OCI-LY3 (cell line): ENCODE data around the gene CHD6.

Source experiments
- H2AFZ ChIP-seq: fragments of 200-600, 300-600 bp; shearing (Covaris generic); 2 replicates; pipeline ENCODE4 v1.6.0; 2014; ENCODE audit warnings: antibody characterized with exemption, low read depth, low read length
- H3K27ac ChIP-seq: fragments of 200-600, 300-600 bp; sonication (generic); 2 replicates; pipeline ENCODE4 v1.5.1; 2014; ENCODE audit warnings: mild to moderate bottlenecking, low read length, moderate library complexity, mixed read lengths
- H3K27me3 ChIP-seq: fragments of 200-600, 300-600 bp; sonication (generic); 2 replicates; pipeline ENCODE4 v1.6.1; 2014; ENCODE audit warnings: low read depth, low read length, mixed read lengths
- H3K36me3 ChIP-seq: fragments of 200-600, 300-600 bp; sonication (generic); replicated peaks from 2 replicates; pipeline ENCODE3; 2014; ENCODE audit warnings: low read depth, low read length, mixed read lengths
- H3K4me1 ChIP-seq: fragments of 300-600, 200-600 bp; sonication (generic); 2 replicates; pipeline ENCODE4 v1.6.1; 2014; ENCODE audit warnings: low read length, mixed read lengths
- H3K4me2 ChIP-seq: fragments of 200-600, 300-600 bp; sonication (generic); 2 replicates; pipeline ENCODE4 v1.6.1; 2014; ENCODE audit warnings: low read length, mixed read lengths
- H3K4me3 ChIP-seq: fragments of 300-600, 200-600 bp; sonication (generic); 2 replicates; pipeline ENCODE4 v1.5.1; 2014; ENCODE audit warnings: antibody characterized with exemption, mild to moderate bottlenecking, low read length, moderate library complexity
- H3K79me2 ChIP-seq: fragments of 300-600, 200-600 bp; shearing (Covaris generic); 2 replicates; pipeline ENCODE4 v1.6.1; 2014; ENCODE audit warnings: mild to moderate bottlenecking, low read length, mixed read lengths
- H3K9ac ChIP-seq: fragments of 300-600, 200-600 bp; shearing (Covaris generic); 2 replicates; pipeline ENCODE4 v1.6.0; 2014; ENCODE audit warnings: mild to moderate bottlenecking, low read length, moderate library complexity
- H3K9me3 ChIP-seq: fragments of 200-600, 300-600 bp; shearing (Covaris generic); 2 replicates; pipeline ENCODE4 v1.6.1; 2014; ENCODE audit warnings: low read length, mixed read lengths; ENCODE audit not compliant: insufficient read depth
- H4K20me1 ChIP-seq: fragments of 200-600, 300-600 bp; sonication (generic); 2 replicates; pipeline ENCODE4 v1.6.1; 2016; ENCODE audit warnings: low read length, mixed read lengths; ENCODE audit not compliant: insufficient read depth
- EZH2phosphoT487 ChIP-seq: fragments of 200-600 bp; shearing (Covaris generic); IDR thresholded peaks from 2 replicates; pipeline ENCODE4 v1.6.1; 2018; ENCODE audit warnings: antibody characterized with exemption, mixed run types, low read depth
- TF ChIP-seq, protein P1 (sequence below): fragments of 200-600, 300-600 bp; sonication (generic); IDR thresholded peaks from 2 replicates; pipeline ENCODE4 v1.5.1; 2014; ENCODE audit warnings: antibody characterized with exemption, low read length, low read depth

The CHD6 gene

DNA sequence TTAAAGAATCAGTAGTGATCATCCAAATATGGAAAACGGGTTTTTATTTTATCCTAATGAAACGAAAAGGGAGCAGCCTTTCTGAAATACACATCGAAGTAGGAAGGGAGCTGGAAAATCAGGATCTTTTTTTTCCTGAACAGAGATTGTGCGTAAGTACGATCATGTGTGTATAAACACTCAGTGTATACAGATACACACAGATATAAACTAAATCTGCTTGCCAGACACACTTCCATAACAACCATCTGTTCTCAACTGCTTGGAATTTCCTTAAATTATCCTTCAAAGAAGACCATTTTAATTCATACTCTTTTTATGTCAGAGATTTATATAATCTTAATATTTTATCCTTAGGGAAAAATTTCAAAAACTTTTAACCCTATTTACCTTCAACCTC, 110.7 kb downstream of the CHD6 start:
- Histone ChIP-seq H3K9ac (no peak overlapping the region), H2AFZ (no peak overlapping the region), H3K36me3 (peaks cover 35% of the 10 kb centered on the region), H3K4me1 (no peaks in the 10 kb centered on the region), H3K79me2 (no peaks in the 10 kb centered on the region), H3K27me3 (no peaks in the 10 kb centered on the region), H4K20me1 (no peaks in the 10 kb centered on the region; the same call in 1 of the 2 replicates), H3K27ac (no peak overlapping the region), H3K4me2 (no peak overlapping the region), H3K9me3 (no peaks in the 10 kb centered on the region), H3K4me3 (no peak overlapping the region)
- TF ChIP-seq, protein P1, sequence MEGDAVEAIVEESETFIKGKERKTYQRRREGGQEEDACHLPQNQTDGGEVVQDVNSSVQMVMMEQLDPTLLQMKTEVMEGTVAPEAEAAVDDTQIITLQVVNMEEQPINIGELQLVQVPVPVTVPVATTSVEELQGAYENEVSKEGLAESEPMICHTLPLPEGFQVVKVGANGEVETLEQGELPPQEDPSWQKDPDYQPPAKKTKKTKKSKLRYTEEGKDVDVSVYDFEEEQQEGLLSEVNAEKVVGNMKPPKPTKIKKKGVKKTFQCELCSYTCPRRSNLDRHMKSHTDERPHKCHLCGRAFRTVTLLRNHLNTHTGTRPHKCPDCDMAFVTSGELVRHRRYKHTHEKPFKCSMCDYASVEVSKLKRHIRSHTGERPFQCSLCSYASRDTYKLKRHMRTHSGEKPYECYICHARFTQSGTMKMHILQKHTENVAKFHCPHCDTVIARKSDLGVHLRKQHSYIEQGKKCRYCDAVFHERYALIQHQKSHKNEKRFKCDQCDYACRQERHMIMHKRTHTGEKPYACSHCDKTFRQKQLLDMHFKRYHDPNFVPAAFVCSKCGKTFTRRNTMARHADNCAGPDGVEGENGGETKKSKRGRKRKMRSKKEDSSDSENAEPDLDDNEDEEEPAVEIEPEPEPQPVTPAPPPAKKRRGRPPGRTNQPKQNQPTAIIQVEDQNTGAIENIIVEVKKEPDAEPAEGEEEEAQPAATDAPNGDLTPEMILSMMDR = no peak
- no peak for TF ChIP-seq EZH2phosphoT487

DNA sequence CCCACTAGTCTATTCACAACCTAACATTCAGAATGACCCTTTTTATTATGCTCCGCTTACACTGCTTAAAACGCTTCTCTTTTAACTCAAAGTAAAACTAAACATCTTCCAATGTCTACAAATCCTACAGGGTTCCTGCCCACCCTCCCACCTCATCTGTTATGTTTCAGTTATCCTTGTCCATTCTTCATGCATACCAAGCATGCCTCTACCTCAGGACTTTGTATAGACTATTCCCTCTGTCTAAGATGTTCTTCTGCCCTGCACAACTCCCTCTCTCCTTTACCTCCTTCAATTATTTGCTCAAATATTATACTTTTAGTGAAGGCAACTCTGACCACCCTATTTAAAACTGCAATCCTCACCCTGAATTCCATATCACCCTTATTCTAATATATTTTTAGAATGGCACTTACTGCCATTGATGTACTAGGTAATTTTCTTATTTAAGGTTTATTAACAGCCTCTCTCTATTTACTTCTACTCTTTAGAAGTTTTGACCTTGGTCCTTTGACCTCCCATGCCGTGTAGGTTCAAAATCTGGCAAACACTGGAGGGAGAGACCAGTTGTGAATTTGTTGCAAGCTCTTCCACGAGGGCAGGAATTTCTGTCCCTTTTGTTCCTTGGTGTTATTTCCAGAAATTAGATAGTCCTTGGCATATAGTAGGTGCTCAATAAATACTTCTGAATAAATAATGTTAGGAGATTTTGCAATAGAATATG, 111.8 kb downstream of the CHD6 start:
- TF ChIP-seq, protein P1 = no peak
- no peak for TF ChIP-seq EZH2phosphoT487
- Histone ChIP-seq H3K4me1 (no peaks in the 10 kb centered on the region), H3K79me2 (no peaks in the 10 kb centered on the region), H3K4me3 (no peak overlapping the region), H3K9me3 (no peaks in the 10 kb centered on the region), H3K27ac (no peak overlapping the region), H4K20me1 (no peaks in the 10 kb centered on the region; the same call in 1 of the 2 replicates), H3K36me3 (peaks cover 27% of the 10 kb centered on the region), H3K9ac (no peak overlapping the region), H2AFZ (no peak overlapping the region), H3K4me2 (no peak overlapping the region), H3K27me3 (no peaks in the 10 kb centered on the region)

DNA sequence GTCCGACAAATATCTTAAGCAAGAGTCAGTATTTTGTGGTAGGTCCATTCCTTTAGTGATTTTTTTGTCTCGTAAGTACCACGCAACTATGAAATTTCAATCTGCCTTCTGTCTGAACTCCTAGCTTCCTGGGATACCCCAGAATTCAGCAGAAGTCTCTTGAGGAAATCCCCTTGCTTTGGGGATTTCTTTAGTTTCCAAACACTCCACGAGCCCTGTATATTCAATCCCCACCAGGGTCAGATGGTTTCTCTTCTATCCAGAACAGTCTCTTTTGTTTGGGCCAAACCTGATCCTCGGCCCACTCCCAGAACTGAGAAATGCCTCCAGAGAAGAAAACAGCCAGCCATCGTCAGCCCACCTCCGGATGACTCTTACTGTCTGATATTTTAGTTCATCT, 113.0 kb downstream of the CHD6 start:
- no peaks in the 10 kb centered on the region for H3K4me1 ChIP-seq
- no peak overlapping the region for H3K9ac ChIP-seq
- no peaks in the 10 kb centered on the region for H3K79me2 ChIP-seq
- TF ChIP-seq, protein P1 = no peak
- TF ChIP-seq EZH2phosphoT487 = no peak
- no peaks in the 10 kb centered on the region for H3K9me3 ChIP-seq
- peaks cover 7% of the 10 kb centered on the region for H4K20me1 ChIP-seq
- no peak overlapping the region for H3K27ac ChIP-seq
- no peak overlapping the region for H3K4me3 ChIP-seq
- H2AFZ ChIP-seq = no peak overlapping the region
- H3K27me3 ChIP-seq = no peaks in the 10 kb centered on the region
- peaks cover 19% of the 10 kb centered on the region for H3K36me3 ChIP-seq
- no peak overlapping the region for H3K4me2 ChIP-seq

DNA sequence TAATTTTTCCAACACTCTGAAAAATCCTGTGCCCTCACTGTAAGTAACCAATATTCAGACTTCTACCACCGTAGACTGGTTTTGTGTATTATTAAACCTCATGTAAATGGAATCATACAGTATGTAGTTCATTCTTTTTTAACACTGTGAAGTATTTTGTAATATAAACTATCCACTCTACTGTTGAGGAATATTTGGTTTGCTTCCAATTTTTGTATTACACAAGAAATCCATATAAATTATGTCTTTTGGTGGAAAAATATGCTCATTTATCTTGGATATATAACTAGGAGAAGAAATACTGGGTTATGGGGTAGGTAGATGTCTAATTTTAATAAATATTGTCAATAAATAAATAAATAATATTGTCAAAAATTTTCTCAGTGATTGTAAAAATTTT, 116.8 kb downstream of the CHD6 start:
- peaks cover 9% of the 10 kb centered on the region for H4K20me1 ChIP-seq
- no peak overlapping the region for H3K4me3 ChIP-seq
- H3K9me3 ChIP-seq = no peaks in the 10 kb centered on the region
- no peaks in the 10 kb centered on the region for H3K27me3 ChIP-seq
- no peak for TF ChIP-seq EZH2phosphoT487
- TF ChIP-seq, protein P1 = no peak
- H3K27ac ChIP-seq = no peak overlapping the region
- no peak overlapping the region for H2AFZ ChIP-seq
- no peak overlapping the region for H3K4me2 ChIP-seq
- no peaks in the 10 kb centered on the region for H3K4me1 ChIP-seq
- no peak overlapping the region for H3K9ac ChIP-seq
- no peaks in the 10 kb centered on the region for H3K79me2 ChIP-seq
- H3K36me3 ChIP-seq = peaks cover 18% of the 10 kb centered on the region
